BJ (cell line): ENCODE results near the gene RABL6. TPM values are rescaled to one million over a fixed set of nuclear protein-coding genes. Genes with fewer than 3 reads are reported as not detected.
A peak's percentile ranks its signal among the peaks of the same experiment; 100 is the strongest.
"Not testable (repeated sequence)": the region's sequence is repeated elsewhere in the genome, so short reads cannot be mapped to it uniquely, and the experiment has no call there.

Source experiments
- CTCF ChIA-PET: fragments of 350-600 bp; formaldehyde crosslinking; extraction: SDS; loops from one replicate; lab custom pipeline; 2021; ENCODE audit warnings: antibody characterized with exemption, inconsistent platforms; lab: Yijun Ruan, JAX
- POLR2A ChIA-PET: fragments of 300-600 bp; sonication (Branson Sonifier 250); formaldehyde crosslinking; extraction: SDS; loops from one replicate; lab custom pipeline; 2021; ENCODE audit warnings: antibody characterized with exemption; lab: Charles Lee
- DNase-seq: peaks from one replicate; pipeline ENCODE4 v3.0.0-alpha.2; 2011; ENCODE audit warnings: low read depth
- H3K27me3 ChIP-seq: 2 replicates; pipeline ENCODE4 v1.6.0; 2011; ENCODE audit warnings: low read length; ENCODE audit not compliant: control insufficient read depth, insufficient read depth
- H3K36me3 ChIP-seq: 2 replicates; pipeline ENCODE4 v1.5.1; 2011; ENCODE audit warnings: low read length; ENCODE audit not compliant: control insufficient read depth, insufficient read depth
- H3K4me3 ChIP-seq: 2 replicates; pipeline ENCODE4 v1.5.1; 2011; ENCODE audit warnings: low read depth, mild to moderate bottlenecking, control low read depth, low read length
- polyA plus RNA-seq: library from polyadenylated mRNA; depleted of rRNA; stranded (reverse); fragments of >200 nt; gene quantifications from 2 replicates; pipeline ENCODE4 v1.2.3, GENCODE V29; 2011
- TF ChIP-seq, protein P1 (sequence below): IDR thresholded peaks from 2 replicates; pipeline ENCODE4 v1.5.1; 2011; ENCODE audit warnings: low read depth, mild to moderate bottlenecking, control low read depth, inconsistent platforms, low read length, moderate library complexity; ENCODE audit not compliant: insufficient read depth

RABL6 gene
- polyA plus RNA-seq, 1 experiment = 60.2 TPM

DNA sequence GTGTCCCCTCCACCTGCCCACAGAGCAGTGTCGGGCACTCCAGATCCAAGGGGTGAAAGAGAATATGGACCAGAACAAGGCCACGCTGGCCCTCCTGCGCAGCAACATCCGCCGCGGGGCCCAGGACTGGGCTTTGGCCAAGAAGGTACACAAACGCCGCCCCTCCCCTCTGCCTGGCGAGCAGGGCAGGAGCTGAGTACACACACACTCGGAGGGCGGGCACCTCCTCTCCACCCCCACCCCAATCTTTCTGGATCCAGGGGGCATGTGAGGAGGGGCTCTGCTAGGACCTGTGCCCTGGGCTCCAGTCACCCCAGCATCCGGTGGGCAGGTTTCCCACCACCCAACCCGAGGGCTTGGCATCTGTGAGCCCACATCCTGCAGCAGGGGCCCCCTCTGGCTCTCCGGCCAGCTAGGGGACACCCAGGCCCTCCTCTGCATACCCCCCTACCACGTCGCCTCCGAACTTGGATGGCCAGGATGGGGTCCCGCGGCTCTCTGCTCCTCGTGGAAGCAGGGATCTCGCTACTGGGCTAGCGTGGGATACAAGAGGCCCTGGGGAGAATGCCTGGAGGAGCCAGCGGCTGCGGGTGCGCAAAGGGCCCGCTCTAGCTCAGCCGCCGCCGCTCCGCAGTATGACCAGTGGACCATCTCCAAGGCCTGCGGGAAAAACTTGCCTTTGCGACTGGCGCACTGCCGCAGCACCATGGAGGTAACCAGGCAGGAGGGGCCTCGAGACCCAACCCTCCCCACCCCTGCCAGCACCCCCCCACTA, 8.5 kb upstream of the RABL6 start:
- ChIA-PET CTCF (interaction anchor here (0.7 to 1.4 kb wide), 5 partner anchors 8 to 230 kb away, joined by 3 to 5 read pairs (median 4); partner anchors contain the start of genes AJM1 and TMEM141), POLR2A (no interaction called here)
- no peak for DNase-seq
- TF ChIP-seq, protein P1, sequence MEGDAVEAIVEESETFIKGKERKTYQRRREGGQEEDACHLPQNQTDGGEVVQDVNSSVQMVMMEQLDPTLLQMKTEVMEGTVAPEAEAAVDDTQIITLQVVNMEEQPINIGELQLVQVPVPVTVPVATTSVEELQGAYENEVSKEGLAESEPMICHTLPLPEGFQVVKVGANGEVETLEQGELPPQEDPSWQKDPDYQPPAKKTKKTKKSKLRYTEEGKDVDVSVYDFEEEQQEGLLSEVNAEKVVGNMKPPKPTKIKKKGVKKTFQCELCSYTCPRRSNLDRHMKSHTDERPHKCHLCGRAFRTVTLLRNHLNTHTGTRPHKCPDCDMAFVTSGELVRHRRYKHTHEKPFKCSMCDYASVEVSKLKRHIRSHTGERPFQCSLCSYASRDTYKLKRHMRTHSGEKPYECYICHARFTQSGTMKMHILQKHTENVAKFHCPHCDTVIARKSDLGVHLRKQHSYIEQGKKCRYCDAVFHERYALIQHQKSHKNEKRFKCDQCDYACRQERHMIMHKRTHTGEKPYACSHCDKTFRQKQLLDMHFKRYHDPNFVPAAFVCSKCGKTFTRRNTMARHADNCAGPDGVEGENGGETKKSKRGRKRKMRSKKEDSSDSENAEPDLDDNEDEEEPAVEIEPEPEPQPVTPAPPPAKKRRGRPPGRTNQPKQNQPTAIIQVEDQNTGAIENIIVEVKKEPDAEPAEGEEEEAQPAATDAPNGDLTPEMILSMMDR = no peak
- H3K36me3 ChIP-seq = no peaks in the 10 kb centered on the region; the same call in 1 of the 2 replicates
- no peak overlapping the region for H3K4me3 ChIP-seq
- peaks cover 25% of the 10 kb centered on the region for H3K27me3 ChIP-seq

DNA sequence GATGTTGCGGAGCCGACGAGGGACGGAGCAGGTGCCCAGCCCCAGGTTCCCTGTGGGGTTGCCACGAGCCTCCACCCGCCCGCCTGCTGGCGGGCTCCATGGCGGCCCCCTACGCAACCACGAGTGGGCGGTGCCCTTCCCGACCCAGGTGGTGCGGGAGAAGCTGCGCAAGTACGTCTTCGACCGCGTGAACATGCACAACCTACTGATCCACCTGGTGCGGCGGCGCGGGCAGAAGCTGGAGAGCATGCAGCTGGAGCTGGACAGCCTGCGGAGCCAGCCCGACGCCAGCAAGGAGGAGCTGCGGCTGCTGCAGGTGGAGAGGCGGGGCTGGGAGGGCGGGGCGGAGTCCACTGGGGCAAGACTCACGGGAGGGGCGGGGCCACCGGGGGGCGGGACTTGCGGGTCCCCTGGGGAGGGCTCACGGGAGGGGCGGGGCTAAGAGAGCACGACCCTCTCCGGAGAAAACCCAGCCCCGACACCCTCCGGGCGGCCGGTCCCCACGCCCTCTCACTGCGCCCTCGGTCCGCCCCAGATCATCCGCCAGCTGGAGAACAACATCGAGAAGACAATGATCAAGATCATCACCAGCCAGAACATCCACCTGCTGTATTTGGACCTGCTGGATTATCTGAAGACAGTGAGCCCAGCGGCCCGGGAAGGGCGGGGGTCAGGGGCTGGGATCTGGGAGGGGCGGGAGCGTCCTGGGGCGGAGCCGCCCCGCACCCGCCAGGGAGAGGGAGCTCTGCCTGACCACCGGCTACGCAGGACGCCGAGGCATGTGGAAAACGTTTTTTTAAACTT, 7.7 kb upstream of the RABL6 start:
- no peak for DNase-seq
- ChIA-PET POLR2A (interaction anchor here (0.7 kb wide), 1 partner anchor 389 kb away, joined by 11 read pairs; no protein-coding TSS in a partner anchor), CTCF (interaction anchor here (1.3 to 1.4 kb wide), 3 partner anchors 8 to 42 kb away, joined by 4 to 8 read pairs (median 5); partner anchors contain the start of genes AJM1 and TMEM141)
- Histone ChIP-seq H3K27me3 (peaks cover 25% of the 10 kb centered on the region), H3K4me3 (peak overlapping the region; percentile 31), H3K36me3 (no peaks in the 10 kb centered on the region; the same call in 1 of the 2 replicates)
- TF ChIP-seq, protein P1 = no peak

GRCh38 chr9:136802321-136802720, 5.4 kb upstream of the RABL6 start:
- DNase-seq = no peak
- Histone ChIP-seq H3K27me3 (peaks cover 19% of the 10 kb centered on the region), H3K4me3 (no peak overlapping the region), H3K36me3 (no peaks in the 10 kb centered on the region; the same call in 1 of the 2 replicates)
- ChIA-PET POLR2A (no interaction called here), CTCF (interaction anchor here (1.1 to 1.4 kb wide), 2 partner anchors 10 to 227 kb away, joined by 3 to 4 read pairs; no protein-coding TSS in a partner anchor)
- TF ChIP-seq, protein P1 = no peak

- H3K4me3 ChIP-seq, DNase-seq, H3K36me3 ChIP-seq, POLR2A ChIA-PET: not testable (repeated sequence)
- CTCF ChIA-PET = interaction anchor here (0.6 to 1.1 kb wide), 2 partner anchors 39 to 226 kb away, joined by 3 to 4 read pairs; partner anchors contain the start of gene AJM1
- peaks cover 19% of the 10 kb centered on the region for H3K27me3 ChIP-seq
Measured at GRCh38 chr9:136803009-136803550, 4.7 kb upstream of the RABL6 start.
